Measurements from ENCODE around the gene NPAS3. TPM values are rescaled to one million over a fixed set of nuclear protein-coding genes. Genes with fewer than 3 reads are reported as not detected.

Gene NPAS3
- polyA plus RNA-seq, 2 of the 4 experiments (the other 2 are of a cell fraction) = not detected

- no peak for TF ChIP-seq HMGXB4 (CRISPR knock-in tag; IDR thresholded peaks at IDR 0.05; ENCODE audit: borderline replicate concordance)
- no peak for TF ChIP-seq ZC3H11A (IDR thresholded peaks at IDR 0.05)
- TF ChIP-seq FOSB (CRISPR knock-in tag; IDR thresholded peaks at IDR 0.05) = no peak
- no peak for TF ChIP-seq ZSCAN20 (CRISPR knock-in tag; IDR thresholded peaks at IDR 0.05)
- no peak for TF ChIP-seq ELK1 (IDR thresholded peaks at IDR 0.05; ENCODE audit: low read depth, low read length)
- no peak for TF ChIP-seq CHD4 (IDR thresholded peaks at IDR 0.05; ENCODE audit: borderline replicate concordance)
- TF ChIP-seq POLR2A (IDR thresholded peaks at IDR 0.05; ENCODE audit: low read length) = no peak
Measured at GRCh38 chr14:33842299-33842698, 903.6 kb downstream of the NPAS3 start (continued).

GRCh38 chr14:33844118-33844517 is 905.4 kb downstream of the NPAS3 start:
- FAIRE-seq (no peak), DNase-seq (ENCODE audit: low read depth in 1 of 2, low spot score in 1 of 2) (no peak), ATAC-seq (no peak)
- Histone ChIP-seq H3K4me3 (no peak overlapping the region), H3K4me2 (no peak overlapping the region), H3K9me3 (no peaks in the 10 kb centered on the region), H3K27ac (no peak overlapping the region), H3K4me1 (0 out of 3 replicates have a peak, but pooled peaks cover 5% of the 10 kb centered on the region)
- ChIA-PET POLR2A (no interaction called here), CTCF (interaction anchor here (1.1 to 7.0 kb wide), 4 partner anchors 256 to 456 kb away, joined by 3 to 162 read pairs (median 12); no protein-coding TSS in a partner anchor)
- TF ChIP-seq ZNF302 (CRISPR knock-in tag; IDR thresholded peaks at IDR 0.05) (no peak), JUN (IDR thresholded peaks at IDR 0.05) (no peak), RCOR1 (IDR thresholded peaks at IDR 0.05; ENCODE audit: low read depth, low read length) (no peak), RNF2 (IDR thresholded peaks at IDR 0.05; ENCODE audit: borderline replicate concordance, low read depth) (no peak), NFE2L2 (conservative IDR thresholded peaks at IDR 0.05; ENCODE audit: low read length) (no peak), ZC3H11A (IDR thresholded peaks at IDR 0.05) (no peak), RAD21 (conservative IDR thresholded peaks at IDR 0.05 in 1 of 2, IDR thresholded peaks at IDR 0.05 in 1 of 2) (no peak)
- TF ChIP-seq, protein P1, sequence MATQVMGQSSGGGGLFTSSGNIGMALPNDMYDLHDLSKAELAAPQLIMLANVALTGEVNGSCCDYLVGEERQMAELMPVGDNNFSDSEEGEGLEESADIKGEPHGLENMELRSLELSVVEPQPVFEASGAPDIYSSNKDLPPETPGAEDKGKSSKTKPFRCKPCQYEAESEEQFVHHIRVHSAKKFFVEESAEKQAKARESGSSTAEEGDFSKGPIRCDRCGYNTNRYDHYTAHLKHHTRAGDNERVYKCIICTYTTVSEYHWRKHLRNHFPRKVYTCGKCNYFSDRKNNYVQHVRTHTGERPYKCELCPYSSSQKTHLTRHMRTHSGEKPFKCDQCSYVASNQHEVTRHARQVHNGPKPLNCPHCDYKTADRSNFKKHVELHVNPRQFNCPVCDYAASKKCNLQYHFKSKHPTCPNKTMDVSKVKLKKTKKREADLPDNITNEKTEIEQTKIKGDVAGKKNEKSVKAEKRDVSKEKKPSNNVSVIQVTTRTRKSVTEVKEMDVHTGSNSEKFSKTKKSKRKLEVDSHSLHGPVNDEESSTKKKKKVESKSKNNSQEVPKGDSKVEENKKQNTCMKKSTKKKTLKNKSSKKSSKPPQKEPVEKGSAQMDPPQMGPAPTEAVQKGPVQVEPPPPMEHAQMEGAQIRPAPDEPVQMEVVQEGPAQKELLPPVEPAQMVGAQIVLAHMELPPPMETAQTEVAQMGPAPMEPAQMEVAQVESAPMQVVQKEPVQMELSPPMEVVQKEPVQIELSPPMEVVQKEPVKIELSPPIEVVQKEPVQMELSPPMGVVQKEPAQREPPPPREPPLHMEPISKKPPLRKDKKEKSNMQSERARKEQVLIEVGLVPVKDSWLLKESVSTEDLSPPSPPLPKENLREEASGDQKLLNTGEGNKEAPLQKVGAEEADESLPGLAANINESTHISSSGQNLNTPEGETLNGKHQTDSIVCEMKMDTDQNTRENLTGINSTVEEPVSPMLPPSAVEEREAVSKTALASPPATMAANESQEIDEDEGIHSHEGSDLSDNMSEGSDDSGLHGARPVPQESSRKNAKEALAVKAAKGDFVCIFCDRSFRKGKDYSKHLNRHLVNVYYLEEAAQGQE (IDR thresholded peaks at IDR 0.05) = no peak
- TF ChIP-seq, protein P2, sequence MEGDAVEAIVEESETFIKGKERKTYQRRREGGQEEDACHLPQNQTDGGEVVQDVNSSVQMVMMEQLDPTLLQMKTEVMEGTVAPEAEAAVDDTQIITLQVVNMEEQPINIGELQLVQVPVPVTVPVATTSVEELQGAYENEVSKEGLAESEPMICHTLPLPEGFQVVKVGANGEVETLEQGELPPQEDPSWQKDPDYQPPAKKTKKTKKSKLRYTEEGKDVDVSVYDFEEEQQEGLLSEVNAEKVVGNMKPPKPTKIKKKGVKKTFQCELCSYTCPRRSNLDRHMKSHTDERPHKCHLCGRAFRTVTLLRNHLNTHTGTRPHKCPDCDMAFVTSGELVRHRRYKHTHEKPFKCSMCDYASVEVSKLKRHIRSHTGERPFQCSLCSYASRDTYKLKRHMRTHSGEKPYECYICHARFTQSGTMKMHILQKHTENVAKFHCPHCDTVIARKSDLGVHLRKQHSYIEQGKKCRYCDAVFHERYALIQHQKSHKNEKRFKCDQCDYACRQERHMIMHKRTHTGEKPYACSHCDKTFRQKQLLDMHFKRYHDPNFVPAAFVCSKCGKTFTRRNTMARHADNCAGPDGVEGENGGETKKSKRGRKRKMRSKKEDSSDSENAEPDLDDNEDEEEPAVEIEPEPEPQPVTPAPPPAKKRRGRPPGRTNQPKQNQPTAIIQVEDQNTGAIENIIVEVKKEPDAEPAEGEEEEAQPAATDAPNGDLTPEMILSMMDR (IDR thresholded peaks at IDR 0.05) = no peak
- WGBS (ENCODE audit: missing lambda C conversion rate) = 85% methylated on average over 3 of the region's 3 CpGs

Data from A549 (cell line).